ENCODE results near the gene CEP76.
A peak's percentile ranks its signal among the peaks of the same experiment; 100 is the strongest.

DNA sequence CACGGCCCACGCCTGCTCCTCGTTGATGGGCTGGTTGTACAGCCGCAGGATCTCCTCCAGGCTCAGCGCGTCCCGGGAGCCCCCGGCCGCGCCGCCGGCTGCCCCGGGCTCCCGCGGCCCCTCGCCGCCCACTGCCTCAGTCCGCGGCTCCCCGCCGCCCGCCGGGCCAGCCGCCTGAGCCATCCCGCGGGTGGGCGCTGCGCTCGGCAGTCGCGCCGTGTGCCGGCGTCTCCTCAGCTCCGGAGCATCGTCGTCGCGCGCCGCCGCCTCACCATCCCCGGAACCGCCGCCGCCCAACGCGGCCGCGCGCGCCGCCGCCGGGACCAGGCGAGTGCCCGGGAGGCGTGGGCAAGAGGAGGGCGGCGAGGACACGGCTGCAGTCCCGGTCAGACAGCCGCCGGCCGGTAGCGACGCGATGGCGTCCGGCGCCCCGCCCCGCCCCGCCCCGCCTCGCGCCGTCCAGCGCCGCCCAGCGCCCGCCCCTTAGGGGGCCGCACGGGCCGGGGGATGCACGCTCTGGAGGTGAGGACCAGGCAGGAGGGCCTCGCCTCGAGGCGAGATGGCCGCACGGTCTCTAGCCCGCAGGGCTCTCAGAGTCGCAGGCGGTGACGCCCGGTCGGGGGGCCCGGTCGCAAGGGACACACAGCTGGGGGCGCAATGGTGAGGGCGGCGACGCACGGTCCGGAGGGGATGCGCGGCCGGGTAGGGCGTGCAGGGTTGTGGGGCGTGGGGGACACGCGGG lies 44.7 kb downstream of the CEP76 start, which contains the start of gene SPIRE1:
- peak in 1 of 2 donors; percentile 53 for TF ChIP-seq POLR2A (IDR thresholded peaks at IDR 0.05)
- TF ChIP-seq, protein P1, sequence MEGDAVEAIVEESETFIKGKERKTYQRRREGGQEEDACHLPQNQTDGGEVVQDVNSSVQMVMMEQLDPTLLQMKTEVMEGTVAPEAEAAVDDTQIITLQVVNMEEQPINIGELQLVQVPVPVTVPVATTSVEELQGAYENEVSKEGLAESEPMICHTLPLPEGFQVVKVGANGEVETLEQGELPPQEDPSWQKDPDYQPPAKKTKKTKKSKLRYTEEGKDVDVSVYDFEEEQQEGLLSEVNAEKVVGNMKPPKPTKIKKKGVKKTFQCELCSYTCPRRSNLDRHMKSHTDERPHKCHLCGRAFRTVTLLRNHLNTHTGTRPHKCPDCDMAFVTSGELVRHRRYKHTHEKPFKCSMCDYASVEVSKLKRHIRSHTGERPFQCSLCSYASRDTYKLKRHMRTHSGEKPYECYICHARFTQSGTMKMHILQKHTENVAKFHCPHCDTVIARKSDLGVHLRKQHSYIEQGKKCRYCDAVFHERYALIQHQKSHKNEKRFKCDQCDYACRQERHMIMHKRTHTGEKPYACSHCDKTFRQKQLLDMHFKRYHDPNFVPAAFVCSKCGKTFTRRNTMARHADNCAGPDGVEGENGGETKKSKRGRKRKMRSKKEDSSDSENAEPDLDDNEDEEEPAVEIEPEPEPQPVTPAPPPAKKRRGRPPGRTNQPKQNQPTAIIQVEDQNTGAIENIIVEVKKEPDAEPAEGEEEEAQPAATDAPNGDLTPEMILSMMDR (IDR thresholded peaks at IDR 0.05), result no peak

Measured in vagina (tissue), 2 donors.